ENCODE measurements around the gene ATP2A1. TPM values are rescaled to one million over a fixed set of nuclear protein-coding genes. Genes with fewer than 3 reads are reported as not detected.
A peak's percentile ranks its signal among the peaks of the same experiment; 100 is the strongest.

The ATP2A1 gene
- total and polyA plus RNA-seq, 2 of the 13 experiments (the other 11 are each of a cell fraction or from before 2014, with no cell fraction given), result 3.2 to 12.5 TPM

GRCh38 chr16:28924762-28925385 is 46.6 kb downstream of the ATP2A1 start, which contains the start of gene RABEP2 (continued):
- no peak for TF ChIP-seq SRSF1 (optimal IDR thresholded peaks at IDR 0.05; ENCODE audit: low read depth, low read length)
- no peak for TF ChIP-seq ZBTB1 (CRISPR knock-in tag; IDR thresholded peaks at IDR 0.05; ENCODE audit: borderline replicate concordance)
- TF ChIP-seq ZNF597 (CRISPR knock-in tag; IDR thresholded peaks at IDR 0.05), result no peak
- peak; percentile 33; the same call in 1 of the 2 replicates for TF ChIP-seq HOXA5 (CRISPR knock-in tag; IDR thresholded peaks at IDR 0.05)
- no peak for TF ChIP-seq ZNF256 (CRISPR knock-in tag; conservative IDR thresholded peaks at IDR 0.05)
- TF ChIP-seq KLF16 (CRISPR knock-in tag; IDR thresholded peaks at IDR 0.05), result peak in 1 of 2 experiments; percentile 17; a peak in 1 of 4 replicates
- 0 out of 2 replicates have a peak, but pooled peaks have one; percentile 13 for TF ChIP-seq CAMTA2 (CRISPR knock-in tag; IDR thresholded peaks at IDR 0.05; ENCODE audit: borderline replicate concordance)
- 0 out of 2 replicates have a peak, but pooled peaks have one; percentile 3 for TF ChIP-seq KMT2B (CRISPR knock-in tag; IDR thresholded peaks at IDR 0.05)
- TF ChIP-seq, protein P1, sequence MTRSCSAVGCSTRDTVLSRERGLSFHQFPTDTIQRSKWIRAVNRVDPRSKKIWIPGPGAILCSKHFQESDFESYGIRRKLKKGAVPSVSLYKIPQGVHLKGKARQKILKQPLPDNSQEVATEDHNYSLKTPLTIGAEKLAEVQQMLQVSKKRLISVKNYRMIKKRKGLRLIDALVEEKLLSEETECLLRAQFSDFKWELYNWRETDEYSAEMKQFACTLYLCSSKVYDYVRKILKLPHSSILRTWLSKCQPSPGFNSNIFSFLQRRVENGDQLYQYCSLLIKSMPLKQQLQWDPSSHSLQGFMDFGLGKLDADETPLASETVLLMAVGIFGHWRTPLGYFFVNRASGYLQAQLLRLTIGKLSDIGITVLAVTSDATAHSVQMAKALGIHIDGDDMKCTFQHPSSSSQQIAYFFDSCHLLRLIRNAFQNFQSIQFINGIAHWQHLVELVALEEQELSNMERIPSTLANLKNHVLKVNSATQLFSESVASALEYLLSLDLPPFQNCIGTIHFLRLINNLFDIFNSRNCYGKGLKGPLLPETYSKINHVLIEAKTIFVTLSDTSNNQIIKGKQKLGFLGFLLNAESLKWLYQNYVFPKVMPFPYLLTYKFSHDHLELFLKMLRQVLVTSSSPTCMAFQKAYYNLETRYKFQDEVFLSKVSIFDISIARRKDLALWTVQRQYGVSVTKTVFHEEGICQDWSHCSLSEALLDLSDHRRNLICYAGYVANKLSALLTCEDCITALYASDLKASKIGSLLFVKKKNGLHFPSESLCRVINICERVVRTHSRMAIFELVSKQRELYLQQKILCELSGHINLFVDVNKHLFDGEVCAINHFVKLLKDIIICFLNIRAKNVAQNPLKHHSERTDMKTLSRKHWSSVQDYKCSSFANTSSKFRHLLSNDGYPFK (CRISPR knock-in tag; IDR thresholded peaks at IDR 0.05; ENCODE audit: borderline replicate concordance), result peak; percentile 73; the same call in 1 of the 2 replicates
- TF ChIP-seq ZNF317 (CRISPR knock-in tag; IDR thresholded peaks at IDR 0.05), result no peak
- no peak for TF ChIP-seq ZNF788 (CRISPR knock-in tag; IDR thresholded peaks at IDR 0.05; ENCODE audit: borderline replicate concordance)
- TF ChIP-seq KAT8 (CRISPR knock-in tag; IDR thresholded peaks at IDR 0.05), result peak; percentile 64
- 0 out of 2 replicates have a peak, but pooled peaks have one; percentile 11 for TF ChIP-seq ZNF362 (CRISPR knock-in tag; IDR thresholded peaks at IDR 0.05; ENCODE audit: borderline replicate concordance)
- TF ChIP-seq RBM22 (optimal IDR thresholded peaks at IDR 0.05; ENCODE audit: low read length), result no peak
- TF ChIP-seq NFKB2 (CRISPR knock-in tag; IDR thresholded peaks at IDR 0.05; ENCODE audit: borderline replicate concordance), result peak; percentile 89; the same call in 1 of the 2 replicates
- TF ChIP-seq, protein P2, sequence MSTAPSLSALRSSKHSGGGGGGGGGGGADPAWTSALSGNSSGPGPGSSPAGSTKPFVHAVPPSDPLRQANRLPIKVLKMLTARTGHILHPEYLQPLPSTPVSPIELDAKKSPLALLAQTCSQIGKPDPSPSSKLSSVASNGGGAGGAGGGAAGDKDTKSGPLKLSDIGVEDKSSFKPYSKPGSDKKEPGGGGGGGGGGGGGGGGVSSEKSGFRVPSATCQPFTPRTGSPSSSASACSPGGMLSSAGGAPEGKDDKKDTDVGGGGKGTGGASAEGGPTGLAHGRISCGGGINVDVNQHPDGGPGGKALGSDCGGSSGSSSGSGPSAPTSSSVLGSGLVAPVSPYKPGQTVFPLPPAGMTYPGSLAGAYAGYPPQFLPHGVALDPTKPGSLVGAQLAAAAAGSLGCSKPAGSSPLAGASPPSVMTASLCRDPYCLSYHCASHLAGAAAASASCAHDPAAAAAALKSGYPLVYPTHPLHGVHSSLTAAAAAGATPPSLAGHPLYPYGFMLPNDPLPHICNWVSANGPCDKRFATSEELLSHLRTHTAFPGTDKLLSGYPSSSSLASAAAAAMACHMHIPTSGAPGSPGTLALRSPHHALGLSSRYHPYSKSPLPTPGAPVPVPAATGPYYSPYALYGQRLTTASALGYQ (CRISPR knock-in tag; IDR thresholded peaks at IDR 0.05), result 0 out of 2 replicates have a peak, but pooled peaks have one; percentile 53
- TF ChIP-seq, protein P3, sequence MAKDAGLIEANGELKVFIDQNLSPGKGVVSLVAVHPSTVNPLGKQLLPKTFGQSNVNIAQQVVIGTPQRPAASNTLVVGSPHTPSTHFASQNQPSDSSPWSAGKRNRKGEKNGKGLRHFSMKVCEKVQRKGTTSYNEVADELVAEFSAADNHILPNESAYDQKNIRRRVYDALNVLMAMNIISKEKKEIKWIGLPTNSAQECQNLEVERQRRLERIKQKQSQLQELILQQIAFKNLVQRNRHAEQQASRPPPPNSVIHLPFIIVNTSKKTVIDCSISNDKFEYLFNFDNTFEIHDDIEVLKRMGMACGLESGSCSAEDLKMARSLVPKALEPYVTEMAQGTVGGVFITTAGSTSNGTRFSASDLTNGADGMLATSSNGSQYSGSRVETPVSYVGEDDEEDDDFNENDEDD (CRISPR knock-in tag; IDR thresholded peaks at IDR 0.05; ENCODE audit: borderline replicate concordance), result no peak; the same call in 1 of the 2 replicates
- TF ChIP-seq SAP130 (CRISPR knock-in tag; IDR thresholded peaks at IDR 0.05; ENCODE audit: low read depth), result peak; percentile 73
- TF ChIP-seq SAFB2 (CRISPR knock-in tag; IDR thresholded peaks at IDR 0.05; ENCODE audit: borderline replicate concordance, low read depth), result peak; percentile 63; the same call in 1 of the 2 replicates
- TF ChIP-seq HMG20B (CRISPR knock-in tag; conservative IDR thresholded peaks at IDR 0.05), result no peak

Measured in HepG2 (cell line).